Neural progenitor cell (in vitro differentiated cells): ENCODE results near the gene XPR1. TPM values are rescaled to one million over a fixed set of nuclear protein-coding genes. Genes with fewer than 3 reads are reported as not detected.

ENCODE experiments used
- DNase-seq: peaks from one replicate; pipeline ENCODE4 v3.0.0-alpha.2; 2016; ENCODE audit warnings: low spot score
- H2AFZ ChIP-seq: fragments of 200-600 bp; sonication (generic); replicated peaks from 2 replicates; pipeline ENCODE4 v1.6.1; 2016; ENCODE audit warnings: antibody characterized with exemption
- H3F3A ChIP-seq: fragments of 200-600 bp; sonication (generic); 2 replicates; pipeline ENCODE4 v1.6.1; 2016; ENCODE audit warnings: antibody characterized with exemption, low read depth
- H3K27ac ChIP-seq: fragments of 200-600 bp; sonication (generic); 2 replicates; pipeline ENCODE4 v1.5.1; 2016; ENCODE audit warnings: mild to moderate bottlenecking
- H3K27me3 ChIP-seq: fragments of 200-600 bp; sonication (generic); 2 replicates; pipeline ENCODE4 v1.6.1; 2016; ENCODE audit warnings: mild to moderate bottlenecking, moderate library complexity
- H3K36me3 ChIP-seq: fragments of 200-600 bp; sonication (generic); 2 replicates; pipeline ENCODE4 v1.5.1; 2016
- H3K4me1 ChIP-seq: fragments of 200-600 bp; sonication (generic); 2 replicates; pipeline ENCODE4 v1.6.1; 2016; ENCODE audit warnings: mixed run types
- H3K4me2 ChIP-seq: fragments of 200-600 bp; sonication (generic); 2 replicates; pipeline ENCODE4 v1.6.1; 2016
- H3K4me3 ChIP-seq: fragments of 200-600 bp; sonication (generic); 2 replicates; pipeline ENCODE4 v1.5.1; 2016
- H3K79me2 ChIP-seq: fragments of 200-600 bp; sonication (generic); 2 replicates; pipeline ENCODE4 v1.6.1; 2016; ENCODE audit warnings: low read depth
- H3K9ac ChIP-seq: fragments of 200-600 bp; sonication (generic); 2 replicates; pipeline ENCODE4 v1.6.1; 2016
- H3K9me3 ChIP-seq: fragments of 200-600 bp; sonication (generic); 2 replicates; pipeline ENCODE4 v1.5.1; 2016; ENCODE audit warnings: low read depth
- H4K20me1 ChIP-seq: fragments of 200-600 bp; sonication (generic); 2 replicates; pipeline ENCODE4 v1.6.1; 2016; ENCODE audit warnings: low read depth
- H3K27ac Mint-ChIP-seq: 3 replicates; pipeline ENCODE4 v1.8.0; 2021; ENCODE audit warnings: mixed read lengths
- H3K27me3 Mint-ChIP-seq: 2 replicates; pipeline ENCODE4 v1.8.0; 2022; ENCODE audit warnings: low read depth, mild to moderate bottlenecking, inconsistent platforms, moderate library complexity, mixed read lengths; ENCODE audit not compliant: insufficient read depth
- H3K36me3 Mint-ChIP-seq: 3 replicates; pipeline ENCODE4 v1.8.0; 2021; ENCODE audit warnings: mixed read lengths
- H3K4me1 Mint-ChIP-seq: 3 replicates; pipeline ENCODE4 v1.8.0; 2021; ENCODE audit warnings: mixed read lengths
- H3K4me3 Mint-ChIP-seq: 3 replicates; pipeline ENCODE4 v1.8.0; 2021; ENCODE audit warnings: mild to moderate bottlenecking, moderate library complexity, mixed read lengths
- H3K9me3 Mint-ChIP-seq: 3 replicates; pipeline ENCODE4 v1.8.0; 2020; ENCODE audit warnings: mixed read lengths
- CTCF ChIP-seq: fragments of 200-600 bp; sonication (generic); IDR thresholded peaks from 2 replicates; pipeline ENCODE4 v1.5.1; 2017; ENCODE audit warnings: antibody characterized with exemption, mild to moderate bottlenecking
- EZH2 ChIP-seq: fragments of 200-600 bp; sonication (generic); IDR thresholded peaks from 2 replicates; pipeline ENCODE4 v1.6.1; 2017; ENCODE audit warnings: antibody characterized with exemption, mild to moderate bottlenecking, moderate library complexity
- EZH2phosphoT487 ChIP-seq: fragments of 200-600 bp; sonication (generic); IDR thresholded peaks from 2 replicates; pipeline ENCODE4 v1.6.1; 2017; ENCODE audit warnings: antibody characterized with exemption
- total RNA-seq: library from RNA; depleted of rRNA; stranded (reverse); fragments of >200 nt; gene quantifications from 2 replicates; pipeline ENCODE4 v1.2.3, GENCODE V29; 2015; ENCODE audit warnings: low replicate concordance

The XPR1 gene
- total RNA-seq, 1 donor from 2014 or later, result 75.0 TPM

- no peaks in the 10 kb centered on the region for H3K4me1 ChIP-seq
- H4K20me1 ChIP-seq, result no peaks in the 10 kb centered on the region
- H3K4me3 ChIP-seq, result no peak overlapping the region
- TF ChIP-seq CTCF (no peak), EZH2 (no peak), EZH2phosphoT487 (no peak)
- peaks cover 16% of the 10 kb centered on the region for H3F3A ChIP-seq
- no peak overlapping the region for H3K4me2 ChIP-seq
- H3K9ac ChIP-seq, result no peak overlapping the region
- no peaks in the 10 kb centered on the region for H3K36me3 ChIP-seq
- no peaks in the 10 kb centered on the region for H3K9me3 ChIP-seq
- Mint-ChIP-seq H3K27me3 (peaks cover 22% of the 10 kb centered on the region), H3K9me3 (no peaks in the 10 kb centered on the region), H3K4me3 (no peak overlapping the region), H3K4me1 (peaks cover 22% of the 10 kb centered on the region), H3K27ac (no peak overlapping the region), H3K36me3 (no peaks in the 10 kb centered on the region)
- no peak overlapping the region for H2AFZ ChIP-seq
- no peak for DNase-seq
- no peak overlapping the region for H3K27ac ChIP-seq
- H3K27me3 ChIP-seq, result peaks cover 35% of the 10 kb centered on the region
- H3K79me2 ChIP-seq, result no peaks in the 10 kb centered on the region
Measured at GRCh38 chr1:180909005-180909414, 277.2 kb downstream of the XPR1 start.

- no peak overlapping the region for H3K4me2 ChIP-seq
- DNase-seq, result no peak
Measured at GRCh38 chr1:180909462-180909976, 277.7 kb downstream of the XPR1 start.

GRCh38 chr1:180911640-180912191 is 279.9 kb downstream of the XPR1 start:
- H3K4me1 ChIP-seq, result no peaks in the 10 kb centered on the region
- H3K27ac Mint-ChIP-seq, result no peak overlapping the region
- peak overlapping the region; percentile 91 for H3K4me2 ChIP-seq
- H2AFZ ChIP-seq, result peak overlapping the region; percentile 99
- peaks cover 33% of the 10 kb centered on the region for H3K27me3 Mint-ChIP-seq
- H3K36me3 Mint-ChIP-seq, result no peaks in the 10 kb centered on the region
- no peaks in the 10 kb centered on the region for H4K20me1 ChIP-seq
- DNase-seq, result no peak
- peaks cover 19% of the 10 kb centered on the region for H3K4me1 Mint-ChIP-seq
- H3K4me3 ChIP-seq, result peak overlapping the region; percentile 77
- no peaks in the 10 kb centered on the region for H3K9me3 Mint-ChIP-seq
- H3K9me3 ChIP-seq, result no peaks in the 10 kb centered on the region
- no peak overlapping the region for H3K27ac ChIP-seq
- no peak overlapping the region for H3K9ac ChIP-seq
- H3K4me3 Mint-ChIP-seq, result peak overlapping the region; percentile 61
- TF ChIP-seq EZH2 (no peak), EZH2phosphoT487 (no peak), CTCF (no peak)
- no peaks in the 10 kb centered on the region for H3K36me3 ChIP-seq
- no peaks in the 10 kb centered on the region for H3K79me2 ChIP-seq
- H3F3A ChIP-seq, result peaks cover 16% of the 10 kb centered on the region
- peaks cover 39% of the 10 kb centered on the region for H3K27me3 ChIP-seq

More at GRCh38 chr1:180909462-180909976, 277.7 kb downstream of the XPR1 start:
- H3K9me3 Mint-ChIP-seq, result no peaks in the 10 kb centered on the region
- Histone ChIP-seq H3K4me1 (no peaks in the 10 kb centered on the region), H4K20me1 (no peaks in the 10 kb centered on the region), H3K27me3 (peaks cover 39% of the 10 kb centered on the region), H3K4me3 (no peak overlapping the region), H3K27ac (no peak overlapping the region), H3K36me3 (no peaks in the 10 kb centered on the region), H3K9me3 (no peaks in the 10 kb centered on the region), H3K9ac (no peak overlapping the region), H2AFZ (no peak overlapping the region), H3F3A (peaks cover 16% of the 10 kb centered on the region), H3K79me2 (no peaks in the 10 kb centered on the region)
- H3K4me1 Mint-ChIP-seq, result peaks cover 22% of the 10 kb centered on the region
- no peak overlapping the region for H3K4me3 Mint-ChIP-seq
- H3K36me3 Mint-ChIP-seq, result no peaks in the 10 kb centered on the region
- peaks cover 25% of the 10 kb centered on the region for H3K27me3 Mint-ChIP-seq
- TF ChIP-seq EZH2phosphoT487 (no peak), EZH2 (no peak), CTCF (no peak)
- no peak overlapping the region for H3K27ac Mint-ChIP-seq
